ENCODE data around the gene SCFD2. TPM values are rescaled to one million over a fixed set of nuclear protein-coding genes. Genes with fewer than 3 reads are reported as not detected.

SCFD2 gene
- total RNA-seq, 1 experiment from 2014 or later, result 8.1 TPM

- no peak overlapping the region for H3K4me3 ChIP-seq
- no peak for DNase-seq
- ChIA-PET POLR2A (ENCODE audit: unreplicated experiment) (no interaction called here), CTCF (interaction anchor here (0.8 to 1.9 kb wide), 3 partner anchors 71 to 438 kb away, joined by 3 to 14 read pairs (median 5); no protein-coding TSS in a partner anchor)
- no peaks in the 10 kb centered on the region for H3K79me2 ChIP-seq (ENCODE audit: low read depth)
- no peaks in the 10 kb centered on the region for H3K9me3 ChIP-seq (ENCODE audit: insufficient read depth, low read depth)
- no TSS peak for BruUV-seq (replicated peaks)
- H3K27me3 ChIP-seq (ENCODE audit: insufficient read depth, low read depth), result no peaks in the 10 kb centered on the region
- H3F3A ChIP-seq (ENCODE audit: insufficient read depth, low read depth), result no peaks in the 10 kb centered on the region
- no peak overlapping the region for H2AFZ ChIP-seq
- no peak overlapping the region for H3K27ac ChIP-seq
- H3K4me2 ChIP-seq, result no peak overlapping the region
- H3K4me1 ChIP-seq (replicated peaks; ENCODE audit: insufficient read depth), result peaks cover 6% of the 10 kb centered on the region; the same call in 1 of the 2 replicates
- no peaks in the 10 kb centered on the region for H3K9me2 ChIP-seq (ENCODE audit: insufficient read depth)
- TF ChIP-seq CTCF (conservative IDR thresholded peaks at IDR 0.05), result peak; percentile 73
- no peak for TF ChIP-seq EZH2 (IDR thresholded peaks at IDR 0.05; ENCODE audit: low read depth)
- no peaks in the 10 kb centered on the region for H4K20me1 ChIP-seq (ENCODE audit: insufficient read depth)
- H3K36me3 ChIP-seq (ENCODE audit: low read depth), result no peaks in the 10 kb centered on the region
- intact Hi-C loops (cut with micrococcal nuclease; ENCODE audit: unreplicated experiment), result loop anchor here (2.0 to 10.0 kb wide), 7 partner anchors 72 to 1252 kb away; partner anchors contain the start of gene USP46
Measured at GRCh38 chr4:52982255-52982945, 383.5 kb downstream of the SCFD2 start.

DNA sequence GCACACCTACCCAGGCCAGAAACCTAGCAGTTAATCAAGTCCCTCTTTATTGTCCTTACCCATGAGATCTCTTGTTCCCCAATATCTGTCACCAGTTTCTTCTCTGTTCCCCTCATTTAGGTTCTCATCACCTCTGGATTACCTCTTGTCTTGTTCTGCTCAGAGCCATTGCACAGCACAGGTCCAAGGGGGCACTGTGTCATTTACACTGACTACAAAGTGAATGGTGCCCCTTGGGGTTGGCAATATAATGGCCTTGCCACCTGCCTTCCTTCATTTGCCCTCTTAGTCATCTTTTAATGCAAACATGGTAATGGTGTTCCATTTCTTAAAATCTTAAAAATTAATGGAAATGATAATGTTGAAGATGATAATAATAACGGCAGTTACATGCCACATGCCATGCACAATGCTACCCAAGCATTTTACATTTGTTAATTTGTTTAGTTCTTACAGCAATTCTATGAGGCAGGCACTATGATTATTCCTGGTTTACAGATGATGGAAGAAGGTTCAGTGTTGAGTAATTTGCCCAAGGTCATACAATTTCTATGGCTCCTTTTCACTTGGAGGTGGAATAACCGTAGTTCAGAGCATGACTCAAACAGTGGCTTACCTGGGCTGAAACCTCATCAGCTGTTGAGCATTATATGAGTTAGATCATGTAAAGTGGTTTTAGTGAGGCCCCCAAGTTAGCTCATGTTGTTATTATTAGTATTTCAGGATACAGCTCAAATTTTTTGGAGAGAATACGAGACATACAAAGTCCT is 385.9 kb downstream of the SCFD2 start:
- no peak overlapping the region for H2AFZ ChIP-seq
- H3F3A ChIP-seq (ENCODE audit: insufficient read depth, low read depth), result no peaks in the 10 kb centered on the region
- no peaks in the 10 kb centered on the region for H3K9me3 ChIP-seq (ENCODE audit: insufficient read depth, low read depth)
- no peaks in the 10 kb centered on the region for H4K20me1 ChIP-seq (ENCODE audit: insufficient read depth)
- intact Hi-C loops (cut with micrococcal nuclease; ENCODE audit: unreplicated experiment), result loop anchor here (5.0 to 10.0 kb wide), 5 partner anchors 258 to 1255 kb away; partner anchors contain the start of gene USP46
- ChIA-PET CTCF (no interaction called here), POLR2A (ENCODE audit: unreplicated experiment) (no interaction called here)
- no peaks in the 10 kb centered on the region for H3K27me3 ChIP-seq (ENCODE audit: insufficient read depth, low read depth)
- no peaks in the 10 kb centered on the region for H3K36me3 ChIP-seq (ENCODE audit: low read depth)
- no peak overlapping the region for H3K27ac ChIP-seq
- no peaks in the 10 kb centered on the region for H3K79me2 ChIP-seq (ENCODE audit: low read depth)
- H3K4me1 ChIP-seq (replicated peaks; ENCODE audit: insufficient read depth), result peaks cover 5% of the 10 kb centered on the region; the same call in 1 of the 2 replicates
- TF ChIP-seq EZH2 (IDR thresholded peaks at IDR 0.05; ENCODE audit: low read depth) (no peak), CTCF (conservative IDR thresholded peaks at IDR 0.05) (no peak)
- no peaks in the 10 kb centered on the region for H3K9me2 ChIP-seq (ENCODE audit: insufficient read depth)
- no TSS peak for BruUV-seq (replicated peaks)
- H3K4me2 ChIP-seq, result no peak overlapping the region
- no peak overlapping the region for H3K4me3 ChIP-seq
- no peak for DNase-seq

DNA sequence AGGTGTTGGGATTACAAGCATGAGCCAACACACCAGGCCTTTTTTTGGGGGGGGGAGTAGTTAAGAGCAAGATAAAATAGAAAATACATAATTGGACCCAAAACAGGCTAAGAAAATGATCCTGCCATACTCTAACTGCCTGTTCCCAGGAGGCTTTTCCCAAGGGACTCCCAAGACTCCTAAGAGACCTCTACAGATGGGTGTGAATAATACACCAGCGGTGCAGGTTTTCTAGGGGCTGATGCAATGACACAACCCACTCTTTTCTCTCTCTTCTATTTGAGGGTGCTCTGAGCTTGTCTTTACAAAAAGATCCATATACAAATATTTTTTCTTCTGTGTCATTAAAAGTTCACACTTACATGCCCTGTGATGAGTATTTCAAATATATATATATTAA is 386.8 kb downstream of the SCFD2 start:
- Histone ChIP-seq H3K9me3 (ENCODE audit: insufficient read depth, low read depth) (no peaks in the 10 kb centered on the region), H3K27me3 (ENCODE audit: insufficient read depth, low read depth) (no peaks in the 10 kb centered on the region), H3K27ac (no peak overlapping the region), H4K20me1 (ENCODE audit: insufficient read depth) (no peaks in the 10 kb centered on the region), H3K9me2 (ENCODE audit: insufficient read depth) (no peaks in the 10 kb centered on the region), H3K4me1 (replicated peaks; ENCODE audit: insufficient read depth) (no peaks in the 10 kb centered on the region; the same call in 1 of the 2 replicates), H3K4me3 (no peak overlapping the region), H3K79me2 (ENCODE audit: low read depth) (no peaks in the 10 kb centered on the region), H3F3A (ENCODE audit: insufficient read depth, low read depth) (no peaks in the 10 kb centered on the region), H2AFZ (no peak overlapping the region), H3K4me2 (no peak overlapping the region), H3K36me3 (ENCODE audit: low read depth) (no peaks in the 10 kb centered on the region)
- CTCF ChIA-PET, result no interaction called here
- DNase-seq, result no peak
- intact Hi-C loops (cut with micrococcal nuclease; ENCODE audit: unreplicated experiment), result no loop called here
- POLR2A ChIA-PET (ENCODE audit: unreplicated experiment), result no interaction called here
- TF ChIP-seq CTCF (conservative IDR thresholded peaks at IDR 0.05) (no peak), EZH2 (IDR thresholded peaks at IDR 0.05; ENCODE audit: low read depth) (no peak)
- no TSS peak for BruUV-seq (replicated peaks)

Data from PC-9 (cell line).